Measurements from ENCODE around the gene HRCT1.

- TF ChIP-seq CTCF (IDR thresholded peaks at IDR 0.05): no peak
- TF ChIP-seq POLR2A (IDR thresholded peaks at IDR 0.05): peak in 1 of 2 donors; percentile 62
Observed at GRCh38 chr9:35914301-35914807, 8.4 kb downstream of the HRCT1 start.

Data from adrenal gland (tissue), 5 donors.